Spleen (tissue), 11 donors: ENCODE results near the gene ISG20. TPM values are rescaled to one million over a fixed set of nuclear protein-coding genes. Genes with fewer than 3 reads are reported as not detected.

Source experiments
- DNase-seq: peaks from one replicate; pipeline ENCODE4 v3.0.0-alpha.2; 2020
- H3K27ac ChIP-seq, 8 donors: fragments of 200-600 bp; sonication (generic) in 7 of 8; 1 replicate in 4 of 8; 2 replicates in 4 of 8; pipeline versions ENCODE4 v1.5.0 to v1.8.0; 2016 to 2021; ENCODE audit warnings: inconsistent platforms in 4 of 8, mild to moderate bottlenecking in 4 of 8, moderate library complexity in 1 of 8
- H3K27me3 ChIP-seq, 7 donors: fragments of 200-600 bp; sonication (generic) in 6 of 7; replicated peaks in 1 of 7; 1 replicate in 4 of 7; 2 replicates in 3 of 7; pipeline versions ENCODE4 v1.5.0 to v1.8.0; 2016 to 2021; ENCODE audit warnings: inconsistent platforms in 3 of 7, mild to moderate bottlenecking in 1 of 7
- H3K36me3 ChIP-seq, 6 donors: fragments of 200-600 bp; sonication (generic) in 5 of 6; 1 replicate in 4 of 6; 2 replicates in 2 of 6; pipeline versions ENCODE4 v1.5.0 to v1.8.0; 2016 to 2021; ENCODE audit warnings: inconsistent platforms in 2 of 6
- H3K4me1 ChIP-seq, 6 donors: fragments of 200-600 bp; sonication (generic) in 5 of 6; 1 replicate in 3 of 6; 2 replicates in 3 of 6; pipeline versions ENCODE4 v1.5.0 to v1.8.0; 2016 to 2021; ENCODE audit warnings: inconsistent platforms in 3 of 6
- H3K4me3 ChIP-seq, 8 donors: fragments of 200-600 bp; sonication (generic) in 7 of 8; 1 replicate in 4 of 8; 2 replicates in 4 of 8; pipeline versions ENCODE4 v1.5.0 to v1.8.0; 2016 to 2021; ENCODE audit warnings: inconsistent platforms in 4 of 8, mild to moderate bottlenecking in 4 of 8, moderate library complexity in 2 of 8
- H3K9me3 ChIP-seq, 8 donors: fragments of 200-600 bp; sonication (generic) in 7 of 8; 1 replicate in 4 of 8; 2 replicates in 4 of 8; pipeline versions ENCODE4 v1.5.0 to v1.8.0; 2016 to 2021; ENCODE audit warnings: inconsistent platforms in 4 of 8
- CTCF ChIP-seq, 11 experiments: fragments of 200-600 bp in 7 of 11; fragments of 450-650 bp in 4 of 11; sonication (generic) in 4 of 11; IDR thresholded peaks in 8 of 11; conservative IDR thresholded peaks in 3 of 11; 1 replicate in 7 of 11; 2 replicates in 4 of 11; pipeline versions ENCODE4 v1.4.0 to v1.8.0; 2016 to 2021; ENCODE audit warnings: antibody characterized with exemption in 11 of 11, inconsistent platforms in 4 of 11, mild to moderate bottlenecking in 1 of 11
- POLR2A ChIP-seq, 3 donors: fragments of 450-650 bp; IDR thresholded peaks; one replicate each; pipeline ENCODE4 v1.5.1; 2017; ENCODE audit warnings: antibody characterized with exemption in 3 of 3, mild to moderate bottlenecking in 1 of 3
- POLR2AphosphoS5 ChIP-seq, 3 donors: sonication (generic); formaldehyde crosslinking; IDR thresholded peaks; one replicate each; pipeline ENCODE4 v1.5.1; 2017; ENCODE audit warnings: antibody characterized with exemption in 3 of 3
- WGBS, 5 donors: extraction: QIAGEN DNeasy Blood & Tissue Kit in 3 of 5; methylation state at CpG; one replicate each; pipeline versions ENCODE4 v1.1.5 to v1.1.7; 2013 to 2018; 5-methylcytosine and 5-hydroxymethylcytosine counted together
- intact Hi-C: fragments of 100-400 bp; cut with DNase I; formaldehyde crosslinking; loops from one replicate; pipeline ENCODE4 v1.15.0; 2023; ENCODE audit warnings: low total_unique reads
- polyA plus RNA-seq, 3 donors: library from polyadenylated mRNA; stranded (reverse); fragments of 200-250 nt; gene quantifications; one replicate each; pipeline ENCODE4 v1.2.1, GENCODE V29; 2013
- total RNA-seq, 7 donors: library from RNA; depleted of rRNA in 3 of 7; stranded (reverse); fragments of >200 nt in 3 of 7; fragmentation: NEBNext Ultra II Directional in 4 of 7; extraction: Animal tissue kit (Norgen Biotek cat#: 25700) in 4 of 7; gene quantifications; one replicate each; pipeline versions ENCODE4 v1.1.0 to v1.2.1, GENCODE V29; 2016 to 2021
- donor health status: healthy with polysubstance abuse.
- donor health status: DM: no; HTN: no; CAD: no; lungs with moderate emphysema.
- donor health status: DM: no; HTN: no; CAD: no.
- donor health status: Bipolar disorder and iron deficiency.
- donor health status: healthy.
- donor health status: DM: no; HTN: no; CAD: no.
- donor health status: DM: yes; HTN: yes; CAD: no.

ISG20 gene
- total and polyA plus RNA-seq, 10 donors = 70.5 to 365 (median 142) TPM

DNA sequence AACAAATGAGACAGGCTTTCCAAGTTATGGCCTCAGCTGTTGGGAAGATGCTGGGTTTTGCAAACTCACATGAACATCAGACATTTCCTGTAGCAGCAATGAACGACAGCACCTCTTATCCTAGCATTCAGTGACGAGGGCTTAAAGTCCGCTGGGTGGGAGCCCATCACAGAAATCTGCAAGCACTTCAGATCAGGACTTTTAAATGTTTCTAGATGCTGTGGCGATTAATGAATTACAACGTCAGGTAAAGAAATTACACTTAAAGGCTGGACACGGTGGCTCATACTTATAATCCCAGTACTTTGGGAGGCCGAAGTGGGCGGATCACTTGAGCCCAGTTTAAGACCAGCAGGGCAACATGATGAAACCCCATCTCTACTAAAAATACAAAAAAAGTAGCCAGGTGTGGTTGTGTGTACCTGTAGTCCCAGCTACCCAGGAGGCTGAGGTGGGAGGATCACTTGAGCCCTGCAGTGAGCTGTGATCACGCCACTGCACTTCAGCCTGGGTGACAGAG is 13.8 kb upstream of the ISG20 start:
- peaks cover 66 to 95% (median 90%) of the 10 kb centered on the region in 6 donors for H3K4me1 ChIP-seq

DNA sequence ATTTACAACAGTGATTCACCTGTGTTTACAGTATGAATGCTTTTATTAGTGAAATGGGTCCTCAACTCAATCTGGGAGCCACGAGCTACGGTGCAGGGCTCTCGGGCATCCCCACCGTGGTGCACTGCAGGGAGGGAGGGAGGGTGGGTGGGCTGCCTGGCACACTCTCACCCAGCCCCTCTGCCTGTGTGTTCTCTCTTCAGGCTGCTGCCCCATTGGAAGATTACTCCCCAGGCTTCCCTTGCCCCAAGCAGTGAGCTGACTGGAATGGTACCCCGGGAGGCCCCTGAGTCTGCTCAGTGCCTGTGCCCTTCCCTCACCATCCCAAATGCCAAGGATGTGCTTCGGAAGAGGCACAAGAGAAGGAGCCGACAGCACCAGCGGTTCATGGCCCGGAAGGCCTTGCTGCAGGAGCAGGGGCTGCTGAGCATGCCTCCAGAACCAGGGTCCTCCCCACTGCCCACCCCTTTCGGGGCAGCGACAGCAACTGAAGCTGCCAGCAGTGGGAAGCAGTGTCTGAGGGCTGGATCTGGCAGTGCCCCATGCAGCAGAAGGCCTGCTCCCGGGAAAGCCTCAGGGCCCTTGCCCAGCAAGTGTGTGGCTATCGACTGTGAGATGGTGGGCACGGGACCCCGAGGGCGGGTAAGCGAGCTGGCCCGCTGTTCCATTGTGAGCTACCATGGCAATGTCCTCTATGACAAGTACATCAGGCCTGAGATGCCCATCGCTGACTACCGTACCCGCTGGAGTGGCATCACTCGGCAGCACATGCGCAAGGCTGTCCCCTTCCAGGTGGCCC is 12.7 kb upstream of the ISG20 start:
- WGBS, 5 donors = 88 to 94% (median 90%) methylated on average over 15 to 23 of the region's 23 CpGs
- DNase-seq = no peak
- no peak for TF ChIP-seq POLR2A (IDR thresholded peaks at IDR 0.05)
- peak in 2 of 3 donors; percentile 31 to 38 for TF ChIP-seq POLR2AphosphoS5 (IDR thresholded peaks at IDR 0.05)
- intact Hi-C loops = loop anchor here (10.0 kb wide), 1 partner anchor 209 kb away; no protein-coding TSS in a partner anchor
- Histone ChIP-seq H3K9me3 (no peaks in the 10 kb centered on the region), H3K4me3 (no peak overlapping the region), H3K27me3 (no peaks in the 10 kb centered on the region), H3K27ac (peak overlapping the region; percentile 29 to 99 (median 92)), H3K4me1 (peaks cover 69 to 100% (median 95%) of the 10 kb centered on the region in 6 donors), H3K36me3 (peaks cover 4 to 66% (median 32%) of the 10 kb centered on the region in 6 donors)

More for the DNA sequence above, 13.8 kb upstream of the ISG20 start:
- intact Hi-C loops = loop anchor here (5.0 to 10.0 kb wide), 3 partner anchors 37 to 272 kb away; partner anchors contain the start of gene HAPLN3
- no peaks in the 10 kb centered on the region for H3K27me3 ChIP-seq
- WGBS, 5 donors = 67 to 84% (median 75%) methylated on average over 9 of the region's 9 CpGs
- H3K36me3 ChIP-seq = peaks cover 4 to 55% (median 27%) of the 10 kb centered on the region in 6 donors
- no peak for DNase-seq
- H3K27ac ChIP-seq = peak overlapping the region; percentile 10 to 99 (median 92)
- no peaks in the 10 kb centered on the region for H3K9me3 ChIP-seq
- peak overlapping the region in 1 of 8 donors; percentile 92 for H3K4me3 ChIP-seq
- TF ChIP-seq POLR2A (IDR thresholded peaks at IDR 0.05) (no peak), CTCF (IDR thresholded peaks at IDR 0.05 in 8 of 11, conservative IDR thresholded peaks at IDR 0.05 in 3 of 11) (no peak), POLR2AphosphoS5 (IDR thresholded peaks at IDR 0.05) (no peak)

GRCh38 chr15:88627463-88627862 is 11.4 kb upstream of the ISG20 start:
- H3K27me3 ChIP-seq = no peaks in the 10 kb centered on the region
- H3K36me3 ChIP-seq = peaks cover 4 to 80% (median 36%) of the 10 kb centered on the region in 6 donors
- H3K9me3 ChIP-seq = no peaks in the 10 kb centered on the region
- peak overlapping the region in 1 of 8 donors; percentile 0 for H3K4me3 ChIP-seq
- peak; percentile 87 for DNase-seq
- 37 to 61% (median 47%) methylated on average over 1 of the region's 1 CpG for WGBS, 5 donors
- H3K4me1 ChIP-seq = peaks cover 60 to 100% (median 92%) of the 10 kb centered on the region in 6 donors
- intact Hi-C loops = loop anchor here (10.0 kb wide), 1 partner anchor 207 kb away; no protein-coding TSS in a partner anchor
- TF ChIP-seq POLR2AphosphoS5 (IDR thresholded peaks at IDR 0.05) (peak in 1 of 3 donors; percentile 89), CTCF (IDR thresholded peaks at IDR 0.05 in 8 of 11, conservative IDR thresholded peaks at IDR 0.05 in 3 of 11) (no peak)
- peak overlapping the region; percentile 25 to 99 (median 92) for H3K27ac ChIP-seq

- Histone ChIP-seq H3K27me3 (no peaks in the 10 kb centered on the region), H3K36me3 (peaks cover 4 to 82% (median 36%) of the 10 kb centered on the region in 6 donors), H3K27ac (peak overlapping the region in 7 of 8 donors; percentile 34 to 99 (median 96)), H3K4me1 (peaks cover 59 to 100% (median 90%) of the 10 kb centered on the region in 6 donors), H3K4me3 (peak overlapping the region in 1 of 8 donors; percentile 0), H3K9me3 (no peaks in the 10 kb centered on the region)
- 91 to 98% (median 95%) methylated on average over 5 of the region's 5 CpGs for WGBS, 5 donors
- DNase-seq = peak; percentile 78
- intact Hi-C loops = loop anchor here (10.0 kb wide), 1 partner anchor 207 kb away; no protein-coding TSS in a partner anchor
- no peak for TF ChIP-seq POLR2AphosphoS5 (IDR thresholded peaks at IDR 0.05)
- no peak for TF ChIP-seq POLR2A (IDR thresholded peaks at IDR 0.05)
- no peak for TF ChIP-seq CTCF (IDR thresholded peaks at IDR 0.05 in 8 of 11, conservative IDR thresholded peaks at IDR 0.05 in 3 of 11)
These were observed 10.7 kb upstream of the ISG20 start for GRCh38 chr15:88628018-88628654.
